Gastroesophageal sphincter (tissue), 4 donors: ENCODE data around the gene B3GAT1. TPM values are rescaled to one million over a fixed set of nuclear protein-coding genes. Genes with fewer than 3 reads are reported as not detected.

ENCODE experiments used
- ATAC-seq: fragments of 150-250 bp; one replicate; pipeline ENCODE4 v1.9.1; 2016; ENCODE audit warnings: mild to moderate bottlenecking, moderate library complexity
- H3K27ac ChIP-seq, 4 donors: fragments of 200-600 bp; sonication (generic) in 3 of 4; 1 replicate in 3 of 4; 2 replicates in 1 of 4; pipeline ENCODE4 v1.5.1; 2016 to 2019
- H3K27me3 ChIP-seq: fragments of 200-600 bp; sonication (generic); one replicate; pipeline ENCODE4 v1.5.1; 2019
- H3K36me3 ChIP-seq, 2 donors: fragments of 200-600 bp; sonication (generic); one replicate each; pipeline ENCODE4 v1.5.1; 2019; ENCODE audit warnings: control low read depth in 1 of 2
- H3K4me1 ChIP-seq, 3 donors: fragments of 200-600 bp; sonication (generic); 1 replicate in 2 of 3; 2 replicates in 1 of 3; pipeline ENCODE4 v1.5.1; 2016 to 2019; ENCODE audit warnings: control low read depth in 2 of 3
- H3K4me3 ChIP-seq, 2 donors: fragments of 200-600 bp; sonication (generic); one replicate each; pipeline ENCODE4 v1.5.1; 2019; ENCODE audit warnings: mild to moderate bottlenecking in 1 of 2, moderate library complexity in 1 of 2
- H3K9me3 ChIP-seq, 3 donors: fragments of 200-600 bp; sonication (generic); one replicate each; pipeline ENCODE4 v1.5.1; 2017 to 2019; ENCODE audit warnings: control low read depth in 2 of 3
- EP300 ChIP-seq: sonication (generic); formaldehyde crosslinking; IDR thresholded peaks from one replicate; pipeline ENCODE4 v1.6.1; 2017; ENCODE audit warnings: antibody characterized with exemption, mild to moderate bottlenecking
- POLR2A ChIP-seq, 2 donors: fragments of 450-650 bp; IDR thresholded peaks; one replicate each; pipeline ENCODE4 v1.6.1; 2017; ENCODE audit warnings: antibody characterized with exemption in 2 of 2, mild to moderate bottlenecking in 2 of 2, moderate library complexity in 1 of 2
- POLR2AphosphoS5 ChIP-seq: sonication (generic); formaldehyde crosslinking; IDR thresholded peaks from one replicate; pipeline ENCODE4 v1.6.1; 2017; ENCODE audit warnings: antibody characterized with exemption
- WGBS, 2 donors: methylation state at CpG; one replicate each; pipeline ENCODE4 v1.1.5; 2018; ENCODE audit warnings: low coverage in 1 of 2; 5-methylcytosine and 5-hydroxymethylcytosine counted together
- total RNA-seq, 4 donors: library from RNA; depleted of rRNA; stranded (reverse); fragments of >200 nt; gene quantifications; one replicate each; pipeline ENCODE4 v1.1.0, GENCODE V29; 2016
- TF ChIP-seq, protein P1 (sequence below), 4 experiments: fragments of 200-600 bp in 2 of 4; fragments of 450-650 bp in 2 of 4; sonication (generic) in 1 of 4; IDR thresholded peaks; one replicate each; pipeline ENCODE4 v1.5.1; 2017 to 2019; ENCODE audit warnings: antibody characterized with exemption in 4 of 4, mild to moderate bottlenecking in 2 of 4, moderate library complexity in 2 of 4

The B3GAT1 gene
- total RNA-seq, 4 donors from 2014 or later, result 0.08 to 0.52 (median 0.29) TPM

DNA sequence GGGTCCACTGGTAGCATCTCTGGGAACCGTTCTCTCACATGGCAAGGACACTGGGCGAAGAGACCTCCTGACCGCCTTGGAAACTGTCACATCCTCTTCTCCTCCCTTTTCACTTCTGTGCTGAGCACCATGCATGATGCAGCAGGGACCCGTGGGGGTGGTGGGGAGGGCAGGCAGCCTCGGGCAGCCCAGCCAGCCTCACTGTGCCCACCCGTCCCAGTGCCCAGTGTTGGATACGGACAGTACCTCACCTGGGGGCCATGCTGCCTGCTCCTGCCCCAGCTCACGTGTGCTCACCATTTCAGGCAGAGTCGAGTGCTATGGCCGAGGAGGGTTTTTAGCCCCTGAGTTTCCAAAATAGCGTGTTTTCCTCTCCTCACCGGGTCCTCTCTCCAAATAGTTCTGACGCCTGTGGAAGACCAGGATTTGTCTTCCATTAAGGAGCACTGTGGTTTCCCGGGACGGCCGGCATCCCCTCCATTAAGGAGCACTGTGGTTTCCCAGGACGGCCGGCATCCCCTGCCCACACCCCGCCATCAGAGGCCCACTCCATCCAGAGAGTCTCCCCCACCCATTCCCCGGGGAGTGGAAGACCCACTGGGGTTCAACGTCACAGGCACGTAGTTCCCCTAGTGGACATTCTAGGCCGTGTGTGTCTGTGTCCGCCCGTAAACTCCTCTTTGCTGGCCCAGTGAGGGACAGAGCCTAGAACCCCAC lies 22.4 kb downstream of the B3GAT1 start:
- Histone ChIP-seq H3K36me3 (no peaks in the 10 kb centered on the region), H3K27me3 (peaks cover 67% of the 10 kb centered on the region), H3K4me3 (no peak overlapping the region), H3K4me1 (no peaks in the 10 kb centered on the region), H3K9me3 (no peaks in the 10 kb centered on the region), H3K27ac (no peak overlapping the region)
- WGBS, 2 donors, result 85 to 86% methylated on average over 7 to 11 of the region's 25 CpGs
- ATAC-seq, result no peak
- TF ChIP-seq EP300, result no peak
- TF ChIP-seq POLR2A (IDR thresholded peaks at IDR 0.05), result no peak
- TF ChIP-seq POLR2AphosphoS5, result no peak
- TF ChIP-seq, protein P1, sequence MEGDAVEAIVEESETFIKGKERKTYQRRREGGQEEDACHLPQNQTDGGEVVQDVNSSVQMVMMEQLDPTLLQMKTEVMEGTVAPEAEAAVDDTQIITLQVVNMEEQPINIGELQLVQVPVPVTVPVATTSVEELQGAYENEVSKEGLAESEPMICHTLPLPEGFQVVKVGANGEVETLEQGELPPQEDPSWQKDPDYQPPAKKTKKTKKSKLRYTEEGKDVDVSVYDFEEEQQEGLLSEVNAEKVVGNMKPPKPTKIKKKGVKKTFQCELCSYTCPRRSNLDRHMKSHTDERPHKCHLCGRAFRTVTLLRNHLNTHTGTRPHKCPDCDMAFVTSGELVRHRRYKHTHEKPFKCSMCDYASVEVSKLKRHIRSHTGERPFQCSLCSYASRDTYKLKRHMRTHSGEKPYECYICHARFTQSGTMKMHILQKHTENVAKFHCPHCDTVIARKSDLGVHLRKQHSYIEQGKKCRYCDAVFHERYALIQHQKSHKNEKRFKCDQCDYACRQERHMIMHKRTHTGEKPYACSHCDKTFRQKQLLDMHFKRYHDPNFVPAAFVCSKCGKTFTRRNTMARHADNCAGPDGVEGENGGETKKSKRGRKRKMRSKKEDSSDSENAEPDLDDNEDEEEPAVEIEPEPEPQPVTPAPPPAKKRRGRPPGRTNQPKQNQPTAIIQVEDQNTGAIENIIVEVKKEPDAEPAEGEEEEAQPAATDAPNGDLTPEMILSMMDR (IDR thresholded peaks at IDR 0.05), result no peak

DNA sequence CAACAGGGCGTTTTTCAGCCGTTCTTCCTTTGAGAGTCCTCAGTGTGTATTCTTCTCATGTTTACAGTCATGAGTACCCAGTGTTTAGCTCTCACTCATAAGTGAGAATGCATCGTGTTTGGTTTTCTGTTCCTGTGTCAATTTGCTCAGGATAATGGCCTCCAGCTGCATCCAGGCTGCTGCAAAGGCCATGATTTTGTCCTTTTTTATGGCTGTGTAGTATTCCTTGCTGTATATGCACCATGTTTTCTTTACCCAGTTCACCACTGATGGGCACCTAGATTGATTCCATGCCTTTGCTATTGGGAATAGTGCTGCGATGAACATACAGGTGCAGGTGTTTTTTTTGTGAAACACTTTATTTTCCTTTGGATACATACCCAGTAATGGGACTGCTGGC lies 23.5 kb downstream of the B3GAT1 start:
- Histone ChIP-seq H3K36me3 (no peaks in the 10 kb centered on the region), H3K27ac (no peak overlapping the region), H3K27me3 (peaks cover 61% of the 10 kb centered on the region), H3K4me1 (no peaks in the 10 kb centered on the region), H3K4me3 (no peak overlapping the region), H3K9me3 (no peaks in the 10 kb centered on the region)
- no peak for TF ChIP-seq POLR2A (IDR thresholded peaks at IDR 0.05)
- no peak for TF ChIP-seq POLR2AphosphoS5
- TF ChIP-seq, protein P1 (IDR thresholded peaks at IDR 0.05), result no peak
- no peak for TF ChIP-seq EP300
- WGBS, 2 donors, result 67 to 97% methylated on average over 4 of the region's 4 CpGs
- no peak for ATAC-seq

DNA sequence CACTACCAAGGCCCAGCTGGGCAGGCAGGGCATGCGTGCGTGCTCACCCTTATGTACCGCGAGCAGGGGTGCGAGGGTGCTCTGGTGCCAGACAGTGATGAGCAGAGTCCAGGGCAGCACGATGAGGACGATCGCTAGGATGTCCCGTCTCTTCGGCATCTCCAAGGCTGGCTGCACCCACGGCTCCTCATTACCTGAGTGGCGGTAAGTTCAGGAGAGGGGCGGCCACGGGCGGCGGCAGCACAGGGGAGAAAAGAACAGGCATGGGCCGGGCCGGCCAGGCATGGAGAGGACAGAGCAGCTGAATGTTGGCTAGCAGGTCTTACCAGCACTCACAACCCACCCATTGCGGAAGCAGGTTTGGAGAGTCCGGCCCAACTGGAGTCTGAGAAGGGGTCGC lies 24.5 kb downstream of the B3GAT1 start:
- WGBS, 2 donors, result 80 to 92% methylated on average over 2 to 5 of the region's 21 CpGs
- H3K27me3 ChIP-seq, result peaks cover 72% of the 10 kb centered on the region
- ATAC-seq, result no peak
- no peak overlapping the region for H3K4me3 ChIP-seq
- no peaks in the 10 kb centered on the region for H3K4me1 ChIP-seq
- H3K9me3 ChIP-seq, result no peaks in the 10 kb centered on the region
- H3K36me3 ChIP-seq, result no peaks in the 10 kb centered on the region
- no peak for TF ChIP-seq EP300
- H3K27ac ChIP-seq, result no peak overlapping the region

DNA sequence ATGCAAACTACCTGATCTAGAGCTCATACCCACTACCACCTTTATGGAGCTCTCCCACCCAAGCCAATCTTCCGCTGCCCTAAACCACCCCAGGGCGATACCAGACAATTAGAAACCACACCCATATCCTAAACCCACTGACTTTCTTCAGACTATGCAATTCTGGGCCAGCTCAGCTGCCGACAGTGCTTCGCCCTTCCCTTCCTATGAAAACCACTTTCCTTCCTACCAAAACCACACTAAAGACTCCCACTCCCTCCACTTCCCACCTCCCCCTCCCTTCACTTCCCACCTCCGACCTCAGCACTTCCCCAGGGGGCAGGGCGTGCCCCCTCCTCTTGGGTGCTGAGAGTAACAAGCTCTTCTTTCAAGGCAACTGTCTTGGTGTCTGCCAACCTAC lies 25.1 kb downstream of the B3GAT1 start:
- H3K27me3 ChIP-seq, result peaks cover 71% of the 10 kb centered on the region
- no peak overlapping the region for H3K27ac ChIP-seq
- no peak overlapping the region for H3K4me3 ChIP-seq
- H3K9me3 ChIP-seq, result no peaks in the 10 kb centered on the region
- H3K4me1 ChIP-seq, result no peaks in the 10 kb centered on the region
- no peak for ATAC-seq
- WGBS, 2 donors, result 77 to 81% methylated on average over 4 to 6 of the region's 6 CpGs
- TF ChIP-seq POLR2AphosphoS5, result no peak
- TF ChIP-seq EP300, result no peak
- TF ChIP-seq, protein P1 (IDR thresholded peaks at IDR 0.05), result no peak
- no peak for TF ChIP-seq POLR2A (IDR thresholded peaks at IDR 0.05)
- no peaks in the 10 kb centered on the region for H3K36me3 ChIP-seq

DNA sequence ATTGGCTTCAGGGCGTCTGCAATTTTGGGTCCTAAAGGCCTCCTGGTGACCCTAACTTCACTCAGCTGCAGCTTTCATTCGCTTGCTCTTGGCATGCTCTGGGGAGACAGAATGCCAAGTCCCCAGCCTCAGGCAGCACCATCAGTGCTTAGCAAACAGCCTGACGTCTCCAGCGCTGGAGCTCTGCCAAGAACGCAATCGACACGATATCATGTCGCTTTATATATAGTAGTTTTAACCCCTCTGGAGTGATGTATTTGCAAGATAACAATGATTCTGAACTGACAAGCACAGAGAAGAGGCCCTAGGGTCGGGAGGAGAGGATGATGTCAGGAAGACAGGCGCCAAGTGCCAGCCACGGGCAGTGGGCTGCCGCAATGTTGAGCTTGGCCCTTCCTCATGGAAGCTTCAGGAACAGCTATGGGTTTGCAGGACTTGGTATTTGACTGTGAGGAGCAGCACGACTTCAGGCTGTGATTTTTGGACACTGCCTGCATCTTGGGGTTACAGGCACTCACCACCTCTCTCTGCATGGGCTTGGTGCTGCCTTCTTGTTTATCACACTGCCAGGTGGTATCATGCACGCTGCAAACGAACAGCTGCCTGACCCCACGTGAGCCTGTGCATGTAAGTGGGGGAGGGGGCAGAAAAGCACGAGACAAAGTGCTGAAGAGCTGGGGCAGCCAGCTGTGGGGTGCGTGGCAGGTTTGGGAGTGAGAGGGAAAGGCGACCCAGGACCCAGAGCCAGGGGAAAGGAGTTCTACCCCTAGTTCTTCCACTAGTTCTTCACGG lies 26.1 kb downstream of the B3GAT1 start:
- Histone ChIP-seq H3K27ac (no peak overlapping the region), H3K4me1 (no peaks in the 10 kb centered on the region), H3K9me3 (no peaks in the 10 kb centered on the region), H3K27me3 (peaks cover 62% of the 10 kb centered on the region), H3K36me3 (no peaks in the 10 kb centered on the region), H3K4me3 (no peak overlapping the region)
- no peak for ATAC-seq
- 42 to 44% methylated on average over 11 of the region's 20 CpGs for whole genome bisulfite sequencing, 2 donors
- TF ChIP-seq, protein P1 (IDR thresholded peaks at IDR 0.05), result no peak
- no peak for TF ChIP-seq POLR2AphosphoS5
- no peak for TF ChIP-seq POLR2A (IDR thresholded peaks at IDR 0.05)
- TF ChIP-seq EP300, result no peak
